GM21367 (cell line): ENCODE results near the gene RRP8.

ENCODE experiments used
- ATAC-seq: cut with Tn5 transposase; IDR thresholded peaks from one replicate; pipeline ENCODE4 v1.9.1; 2021; ENCODE audit not compliant: unreplicated experiment

RRP8 gene

DNA sequence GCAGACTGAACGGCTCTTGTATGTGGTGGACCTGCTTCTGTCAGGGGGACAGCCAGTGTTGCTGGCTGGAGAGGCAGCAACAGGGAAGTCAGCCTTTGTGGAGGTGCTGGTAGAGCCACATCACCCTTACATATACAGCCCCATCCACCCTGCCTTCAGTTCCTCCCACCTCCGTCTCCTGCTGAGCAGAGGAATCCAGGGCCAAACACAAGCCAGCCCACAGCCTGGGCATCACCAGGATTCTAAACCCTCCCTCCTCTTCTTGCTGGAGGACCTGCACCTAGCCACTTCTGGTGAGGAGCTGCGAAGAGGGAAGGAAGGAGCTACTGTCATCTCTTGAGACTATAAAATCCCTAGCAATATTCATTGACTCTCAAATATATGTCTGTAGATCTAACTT lies 54.8 kb downstream of the RRP8 start:
- ATAC-seq, result no peak

DNA sequence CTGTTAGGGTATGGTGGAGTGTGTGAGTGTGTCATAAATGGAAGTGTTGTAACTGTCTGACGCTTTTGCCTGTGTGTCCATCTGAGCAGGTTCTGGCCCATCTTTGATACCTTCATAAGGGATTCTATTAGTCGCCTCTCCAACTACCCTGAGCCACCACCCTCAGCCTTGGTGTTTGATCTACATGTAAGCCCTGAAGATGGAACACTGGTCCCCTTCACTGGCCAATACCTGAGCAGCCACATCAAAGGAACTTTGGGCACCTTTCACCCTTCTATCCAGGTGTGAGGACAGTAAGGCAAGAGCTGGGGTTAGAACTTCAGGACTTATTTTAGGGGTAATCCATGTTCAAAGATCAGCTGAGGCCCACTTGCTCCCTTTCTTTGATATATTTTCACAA lies 55.3 kb downstream of the RRP8 start:
- no peak for ATAC-seq

DNA sequence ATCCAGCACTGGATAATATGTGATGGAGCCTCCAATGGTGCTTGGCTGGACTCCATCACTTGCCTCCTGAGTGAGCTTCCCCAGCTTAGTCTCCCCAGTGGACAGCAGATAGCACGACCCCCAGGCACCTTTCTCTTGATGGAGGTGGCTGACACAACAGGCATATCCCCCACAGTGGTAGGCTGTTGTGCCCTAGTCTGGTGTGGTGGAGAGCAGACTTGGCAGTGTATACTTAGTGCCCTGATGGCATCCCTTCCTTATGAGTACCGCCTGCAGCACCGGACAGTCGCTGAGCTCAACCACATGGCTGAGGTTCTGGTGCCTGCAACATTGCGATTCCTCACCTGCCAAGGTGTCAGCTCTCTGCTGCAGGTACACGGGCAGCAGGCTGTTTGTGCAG lies 56.2 kb downstream of the RRP8 start:
- ATAC-seq, result no peak

DNA sequence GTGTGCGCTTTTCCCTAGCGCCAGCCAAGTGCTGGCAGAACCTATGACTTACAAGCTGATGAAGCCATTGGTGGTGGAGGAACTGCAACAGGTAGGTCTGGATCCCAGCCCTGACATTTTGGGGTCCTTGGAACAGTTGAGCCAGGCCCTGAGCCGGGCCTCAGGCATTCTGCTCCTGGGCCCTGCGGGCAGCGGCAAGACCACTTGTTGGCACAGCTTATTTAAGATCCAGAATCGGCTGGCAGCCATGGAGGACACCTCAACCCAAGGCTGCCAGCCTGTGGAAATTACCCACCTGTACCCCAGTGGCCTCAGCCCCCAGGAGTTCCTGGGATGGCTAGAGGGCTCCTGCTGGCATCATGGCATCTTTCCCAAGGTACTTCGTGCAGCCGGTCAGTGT lies 56.7 kb downstream of the RRP8 start:
- no peak for ATAC-seq

DNA sequence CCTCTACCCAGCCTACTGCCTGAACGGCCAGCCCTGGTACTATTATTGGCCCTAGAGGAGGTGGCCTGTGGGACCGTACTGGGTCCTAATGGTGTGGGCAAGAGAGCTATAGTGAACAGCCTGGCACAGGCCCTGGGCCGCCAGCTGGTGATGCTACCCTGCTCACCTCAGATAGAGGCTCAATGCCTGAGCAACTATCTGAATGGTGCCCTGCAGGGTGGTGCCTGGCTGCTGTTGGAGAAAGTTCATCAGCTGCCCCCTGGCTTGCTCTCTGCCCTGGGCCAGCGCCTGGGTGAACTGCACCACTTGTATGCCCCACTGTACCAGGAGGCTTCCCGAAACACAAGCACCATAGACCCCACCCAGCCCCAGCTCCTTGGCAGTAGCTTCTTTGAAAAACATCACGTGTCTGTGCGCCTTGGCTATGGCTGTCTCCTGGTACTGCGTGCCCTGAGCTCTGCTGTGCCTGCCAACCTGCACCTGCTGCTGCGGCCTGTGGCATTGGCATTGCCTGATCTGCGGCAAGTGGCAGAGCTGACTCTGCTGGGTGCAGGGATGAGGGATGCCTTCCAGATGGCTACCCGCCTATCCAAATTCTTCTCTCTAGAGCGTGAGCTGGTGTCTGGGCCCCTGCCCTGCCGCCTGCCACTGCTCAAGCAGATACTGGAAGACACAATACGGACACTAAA lies 57.4 kb downstream of the RRP8 start:
- no peak for ATAC-seq
